GM21528 (cell line): ENCODE results near the gene MTFR1L.

Source experiments
- ATAC-seq: cut with Tn5 transposase; IDR thresholded peaks from one replicate; pipeline ENCODE4 v1.9.1; 2021; ENCODE audit warnings: mild to moderate bottlenecking, moderate library complexity; ENCODE audit not compliant: unreplicated experiment, low FRiP score

The MTFR1L gene

GRCh38 chr1:25858906-25859789, 39.4 kb downstream of the MTFR1L start, which contains the start of gene AUNIP:
Gene AUNIP, minus strand, starts transcription at chr1:25859457. Its CDS starts 100 bp downstream, at chr1:25859357.
- ATAC-seq: peak; percentile 79

GRCh38 chr1:25861316-25862286, 41.8 kb downstream of the MTFR1L start:
- ATAC-seq: no peak

GRCh38 chr1:25862785-25863485, 43.2 kb downstream of the MTFR1L start:
- ATAC-seq: no peak

GRCh38 chr1:25863486-25864262, 43.9 kb downstream of the MTFR1L start:
- no peak for ATAC-seq

GRCh38 chr1:25864434-25864833, 44.7 kb downstream of the MTFR1L start:
- ATAC-seq: no peak

- no peak for ATAC-seq
Observed at GRCh38 chr1:25866288-25866687, 46.5 kb downstream of the MTFR1L start.

- ATAC-seq: no peak
Observed at GRCh38 chr1:25867210-25867991, 47.6 kb downstream of the MTFR1L start.

- ATAC-seq: no peak
Observed at GRCh38 chr1:25869909-25870606, 50.3 kb downstream of the MTFR1L start.

- ATAC-seq: no peak
Observed at GRCh38 chr1:25870614-25871013, 50.9 kb downstream of the MTFR1L start.

- ATAC-seq: no peak
Observed at GRCh38 chr1:25871086-25871703, 51.4 kb downstream of the MTFR1L start.

- ATAC-seq: no peak
Observed at GRCh38 chr1:25871704-25872494, 52.1 kb downstream of the MTFR1L start.

- ATAC-seq: no peak
Observed at GRCh38 chr1:25872713-25873112, 53.0 kb downstream of the MTFR1L start.

- ATAC-seq: no peak
Observed at GRCh38 chr1:25873120-25873519, 53.4 kb downstream of the MTFR1L start.

GRCh38 chr1:25874209-25874608, 54.5 kb downstream of the MTFR1L start:
- ATAC-seq: no peak

- ATAC-seq: no peak
Observed at GRCh38 chr1:25874635-25875153, 54.9 kb downstream of the MTFR1L start.

GRCh38 chr1:25875154-25875855, 55.6 kb downstream of the MTFR1L start, which contains the start of gene PAQR7:
Gene PAQR7, minus strand, starts transcription at chr1:25875708. Its CDS starts 11,869 bp downstream, at chr1:25863839.
- ATAC-seq: no peak
